Dedifferentiated amniotic fluid mesenchymal stem cell (primary cell): Measurements from ENCODE around the gene CEP72.

ENCODE experiments used
- DNase-seq: peaks from one replicate; pipeline ENCODE4 v3.0.0-alpha.2; 2016; ENCODE audit errors: extremely low spot score

Gene CEP72

DNA sequence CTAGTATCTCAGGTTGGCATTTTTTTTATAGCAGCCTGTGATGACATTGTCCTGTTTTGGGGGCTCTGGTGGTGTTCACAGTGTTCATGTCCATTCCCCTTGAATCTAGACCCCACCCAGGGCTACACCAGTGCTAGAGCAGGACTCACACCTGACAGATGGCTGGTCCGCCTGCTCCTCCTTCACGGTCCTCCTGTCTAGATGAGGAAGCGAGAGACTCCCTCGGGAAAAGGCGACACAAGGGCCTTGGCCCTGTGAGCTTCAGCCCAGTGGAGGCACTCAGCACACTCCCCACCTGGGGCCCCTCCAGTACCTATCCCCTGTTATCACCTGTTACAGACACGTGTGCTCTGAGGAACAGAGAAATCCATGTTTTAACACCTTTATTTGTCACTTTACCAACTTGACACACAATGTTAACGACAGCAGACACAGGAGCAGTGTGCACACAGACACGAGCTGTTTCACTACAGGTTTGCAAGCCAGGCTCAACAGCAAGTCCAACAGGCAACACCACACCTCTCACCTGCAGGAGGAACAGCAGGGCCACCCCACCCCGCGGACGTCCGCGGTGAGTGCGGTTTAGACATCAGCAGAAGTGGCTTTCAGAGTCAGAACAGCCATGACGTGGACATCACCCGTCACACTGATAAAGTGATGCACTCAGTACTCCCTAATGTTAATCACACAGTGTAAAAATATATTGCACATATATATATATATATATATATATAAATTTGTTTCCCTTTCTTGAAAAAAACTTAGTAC, 47.5 kb downstream of the CEP72 start:
- DNase-seq: no peak

DNA sequence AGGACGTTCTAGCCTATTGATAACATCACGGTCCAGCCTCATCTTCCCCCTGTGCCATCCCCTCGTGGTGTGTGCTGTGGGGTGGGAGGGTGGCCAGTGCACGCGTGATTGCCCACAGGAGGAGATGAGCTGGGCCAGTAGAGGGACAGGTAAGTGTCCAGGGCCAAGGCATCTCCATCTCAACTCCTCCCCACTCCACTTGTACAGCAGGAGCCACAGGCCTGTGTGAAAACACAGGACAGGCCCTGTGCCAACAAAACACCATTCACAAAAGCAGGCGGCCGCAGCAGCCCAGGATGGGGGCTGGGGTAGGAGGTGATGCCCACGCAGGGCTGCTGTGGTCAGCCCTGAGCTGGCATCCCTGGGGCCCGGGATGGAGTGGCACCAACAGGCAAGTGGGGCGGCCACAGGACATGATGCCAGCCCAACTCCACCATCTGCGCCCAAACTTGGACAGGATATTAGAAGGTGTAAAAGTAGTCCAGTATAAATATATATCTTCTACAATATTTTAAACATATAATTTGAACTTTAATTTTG, 48.4 kb downstream of the CEP72 start:
- DNase-seq: no peak

GRCh38 chr5:661891-662750, 50.0 kb downstream of the CEP72 start:
- no peak for DNase-seq

DNA sequence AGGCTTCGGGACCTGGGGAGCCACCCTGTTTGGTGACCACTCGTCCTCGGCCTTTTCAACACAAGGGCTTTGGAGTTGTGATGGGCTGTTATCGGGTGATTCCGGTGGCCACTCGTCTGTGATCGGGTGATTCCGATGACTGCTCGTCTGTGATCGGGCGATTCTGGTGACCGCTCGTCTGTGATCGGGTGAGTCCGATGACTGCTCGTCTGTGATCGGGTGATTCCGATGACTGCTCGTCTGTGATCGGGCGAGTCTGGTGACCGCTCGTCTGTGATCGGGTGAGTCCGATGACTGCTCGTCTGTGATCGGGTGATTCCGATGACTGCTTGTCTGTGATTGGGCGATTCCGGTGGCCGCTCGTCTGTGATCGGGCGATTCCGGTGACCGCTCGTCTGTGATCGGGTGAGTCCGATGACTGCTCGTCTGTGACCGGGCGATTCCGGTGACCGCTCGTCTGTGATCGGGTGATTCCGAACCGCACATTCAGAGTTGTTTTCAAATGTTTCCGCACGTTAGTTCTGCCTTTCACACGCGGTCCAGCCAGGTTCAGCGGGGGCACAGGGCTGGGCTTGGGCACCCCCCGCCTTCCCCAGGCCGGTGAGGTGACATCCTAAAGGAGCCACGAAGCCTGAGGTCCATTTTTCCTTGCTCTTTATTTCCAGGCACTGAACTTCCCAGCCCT, 50.8 kb downstream of the CEP72 start:
- DNase-seq: no peak

- no peak for DNase-seq
Measured at GRCh38 chr5:663436-664342, 51.5 kb downstream of the CEP72 start.

GRCh38 chr5:664343-664993, 52.3 kb downstream of the CEP72 start:
- no peak for DNase-seq

- no peak for DNase-seq
Measured at GRCh38 chr5:664994-665360, 52.8 kb downstream of the CEP72 start.

GRCh38 chr5:665541-665955, 53.4 kb downstream of the CEP72 start:
- no peak for DNase-seq

GRCh38 chr5:665956-666711, 54.0 kb downstream of the CEP72 start:
- DNase-seq: no peak

GRCh38 chr5:666816-667498, 54.8 kb downstream of the CEP72 start:
- no peak for DNase-seq

GRCh38 chr5:668283-668995, 56.3 kb downstream of the CEP72 start:
- DNase-seq: no peak

GRCh38 chr5:669111-669841, 57.1 kb downstream of the CEP72 start:
- DNase-seq: no peak

DNA sequence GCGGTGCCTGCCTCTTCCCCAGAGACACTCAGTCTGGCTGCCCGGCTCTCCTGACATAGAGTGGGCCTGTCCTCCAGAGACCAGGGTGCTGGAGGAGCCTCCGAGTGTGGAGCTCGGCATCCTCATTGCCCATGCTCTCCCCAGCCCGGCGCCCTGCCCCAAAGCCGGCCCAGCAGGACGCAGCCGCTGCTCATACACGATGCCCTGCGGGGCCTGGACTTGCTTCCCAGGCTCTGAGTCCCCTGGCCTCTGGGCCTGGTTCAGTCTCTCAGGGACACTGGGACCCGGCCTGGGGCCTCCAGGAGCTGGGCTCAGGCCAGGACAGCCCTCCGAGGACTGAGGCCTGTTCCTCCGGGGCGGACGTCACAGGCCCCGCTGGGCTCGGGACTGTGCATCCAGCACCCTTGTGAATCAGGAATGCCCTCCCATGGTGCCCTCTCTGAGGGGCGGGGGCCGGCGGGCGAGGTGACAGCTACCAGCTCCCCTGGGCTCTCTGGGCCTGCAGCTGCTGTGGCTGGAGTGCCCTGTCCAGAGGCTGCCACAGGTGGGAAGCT, 57.8 kb downstream of the CEP72 start:
- DNase-seq: no peak

DNA sequence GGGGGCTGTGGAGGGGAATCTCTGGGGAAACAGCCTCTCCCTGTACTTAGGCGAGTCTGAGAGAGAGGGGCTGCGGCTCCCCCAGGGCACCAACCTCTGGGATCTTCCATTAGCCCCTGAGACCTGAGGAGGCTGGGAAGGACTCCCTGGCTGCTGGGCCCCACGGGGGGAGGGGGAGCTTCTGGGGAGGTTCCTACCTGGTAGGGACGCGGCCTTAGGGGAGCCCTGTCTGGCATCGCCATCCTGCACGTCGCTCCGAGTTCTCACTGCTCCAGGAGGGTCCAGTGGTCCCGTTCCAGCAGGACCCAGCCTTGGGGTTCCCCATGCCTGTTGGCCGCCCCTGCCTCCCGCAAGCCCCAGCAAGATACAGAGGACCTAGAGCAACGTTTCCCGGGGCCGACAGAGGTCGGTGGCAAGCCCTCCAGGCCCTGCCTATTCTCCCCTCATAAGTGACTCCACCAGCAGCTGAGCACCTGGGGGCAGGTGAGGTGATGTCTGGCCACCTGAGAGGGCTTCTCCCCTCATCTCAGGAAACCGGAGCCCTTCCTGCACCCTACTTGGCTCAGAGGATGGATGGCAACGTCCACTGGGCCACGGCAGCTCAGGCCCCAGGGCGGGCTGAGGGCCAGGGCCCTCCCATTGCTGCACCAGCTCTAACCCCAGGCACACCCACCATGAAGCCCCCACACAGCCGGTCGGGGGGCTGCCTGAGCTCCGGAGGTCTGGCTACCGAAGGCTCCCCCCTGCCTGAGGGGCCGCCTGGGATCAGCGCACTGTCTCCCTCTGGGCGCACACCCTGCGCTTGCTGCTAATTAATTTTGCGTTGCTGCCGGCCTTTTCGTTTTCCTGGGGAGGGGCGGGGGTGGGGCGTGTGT, 58.5 kb downstream of the CEP72 start:
- no peak for DNase-seq

DNA sequence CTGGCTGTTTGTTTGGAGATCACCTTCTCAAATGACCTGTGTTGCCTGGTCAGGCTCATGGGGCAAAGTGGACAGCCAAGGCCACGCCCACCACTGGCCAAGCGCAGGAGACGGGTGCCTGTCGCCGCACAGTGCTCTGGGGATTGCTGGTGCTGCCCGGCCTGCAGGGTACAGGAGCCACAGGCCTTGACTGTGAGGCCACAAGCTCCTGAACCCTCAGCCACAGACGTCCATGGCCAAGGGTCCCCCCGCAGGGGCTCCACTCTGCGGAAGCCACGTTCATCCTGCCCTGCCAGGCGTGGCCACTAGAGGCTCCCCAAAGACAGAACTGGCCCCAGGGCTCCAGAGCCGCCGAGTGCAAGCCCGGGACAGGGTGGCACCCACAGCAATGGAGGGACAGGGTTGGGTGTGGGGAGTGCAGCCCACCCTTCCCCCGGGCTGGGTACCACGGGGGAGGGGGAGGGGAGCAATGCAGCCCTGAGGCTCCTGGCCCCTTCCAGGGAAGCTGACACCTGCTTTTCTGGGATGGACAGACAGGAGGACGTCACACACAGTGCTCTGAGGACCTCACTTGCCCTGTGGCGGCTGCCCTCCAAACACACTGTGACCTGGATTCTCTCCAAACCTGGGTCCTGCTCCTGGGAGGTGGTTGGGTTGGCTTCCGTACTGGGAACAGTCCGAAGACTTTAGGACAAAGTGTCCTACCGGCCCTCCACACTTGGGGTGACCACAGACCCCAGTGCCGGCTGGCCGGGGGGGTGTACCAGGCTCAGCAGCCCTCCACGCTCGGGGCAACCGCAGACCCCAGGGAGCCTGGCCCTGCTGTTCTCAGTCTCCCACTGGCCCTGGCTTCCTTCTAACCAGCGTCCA, 59.6 kb downstream of the CEP72 start:
- DNase-seq: no peak
